H7 (cell line): ENCODE results near the gene SLC9A1. TPM values are rescaled to one million over a fixed set of nuclear protein-coding genes. Genes with fewer than 3 reads are reported as not detected.

Source experiments
- DNase-seq: peaks from one replicate; pipeline ENCODE4 v3.0.0; 2012
- H3K27me3 ChIP-seq: 2 replicates; pipeline ENCODE4 v1.6.0; 2011; ENCODE audit warnings: mild to moderate bottlenecking, low read length; ENCODE audit not compliant: control insufficient read depth, insufficient read depth
- H3K36me3 ChIP-seq: replicated peaks from 2 replicates; pipeline ENCODE4 v1.5.1; 2011; ENCODE audit warnings: low read length; ENCODE audit not compliant: control insufficient read depth, insufficient read depth
- H3K4me3 ChIP-seq: 2 replicates; pipeline ENCODE4 v1.5.1; 2011; ENCODE audit warnings: low read depth, mild to moderate bottlenecking, control low read depth, low read length, moderate library complexity; ENCODE audit not compliant: insufficient read depth
- total RNA-seq: library from RNA; depleted of rRNA; stranded (reverse); fragments of >200 nt; shearing (Covaris generic); gene quantifications from 2 replicates; pipeline ENCODE4 v1.2.3, GENCODE V29; 2014

SLC9A1 gene
- total RNA-seq, 1 experiment from 2014 or later, result 13.1 TPM

GRCh38 chr1:27111626-27112573 lies 43.0 kb downstream of the SLC9A1 start:
- Histone ChIP-seq H3K4me3 (no peak overlapping the region), H3K27me3 (no peaks in the 10 kb centered on the region), H3K36me3 (no peaks in the 10 kb centered on the region; the same call in 1 of the 2 replicates)
- DNase-seq, result no peak

- Histone ChIP-seq H3K27me3 (no peaks in the 10 kb centered on the region), H3K36me3 (no peaks in the 10 kb centered on the region; the same call in 1 of the 2 replicates), H3K4me3 (no peak overlapping the region)
- DNase-seq, result peak; percentile 90
Measured at GRCh38 chr1:27109103-27109822, 45.7 kb downstream of the SLC9A1 start.

- H3K4me3 ChIP-seq, result no peak overlapping the region
- H3K36me3 ChIP-seq, result no peaks in the 10 kb centered on the region; the same call in 1 of the 2 replicates
- no peaks in the 10 kb centered on the region for H3K27me3 ChIP-seq
- no peak for DNase-seq
Measured at GRCh38 chr1:27108588-27108987, 46.3 kb downstream of the SLC9A1 start.

DNA sequence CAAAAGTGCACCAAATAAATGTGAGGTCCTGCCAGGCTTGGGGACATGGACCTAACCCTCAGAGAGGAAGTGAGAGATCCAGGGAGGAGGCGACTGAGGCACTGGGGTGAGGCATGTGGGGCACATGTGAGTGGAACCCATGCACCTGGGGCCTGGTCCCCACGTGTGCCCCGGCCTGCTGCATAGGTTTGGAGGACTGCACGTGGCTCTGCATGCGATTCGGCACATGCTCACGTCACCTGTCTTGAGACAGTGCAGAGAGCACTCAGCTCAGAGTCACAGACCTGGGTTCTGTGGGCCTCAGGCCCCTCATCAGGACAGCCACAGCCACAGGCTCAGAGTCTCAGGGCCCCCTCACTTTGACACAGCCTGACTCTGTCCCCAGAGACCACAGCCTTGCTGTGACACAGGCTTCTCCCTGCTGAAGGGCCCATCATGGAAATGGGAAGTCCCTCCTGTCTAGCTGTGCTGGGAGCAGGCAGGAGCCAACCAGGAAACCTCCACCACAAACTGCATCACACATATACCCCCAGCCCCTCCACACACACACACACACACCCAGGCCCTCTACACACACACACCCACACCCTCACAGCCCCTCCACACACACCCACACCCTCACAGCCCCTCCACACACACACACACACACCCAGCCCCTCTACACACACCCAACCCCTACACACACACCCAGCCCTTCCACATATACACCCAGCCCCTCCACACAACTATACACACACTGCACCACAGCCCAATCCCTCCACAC lies 48.2 kb downstream of the SLC9A1 start:
- H3K36me3 ChIP-seq, result no peaks in the 10 kb centered on the region
- no peaks in the 10 kb centered on the region for H3K27me3 ChIP-seq
- no peak for DNase-seq
- H3K4me3 ChIP-seq, result no peak overlapping the region

DNA sequence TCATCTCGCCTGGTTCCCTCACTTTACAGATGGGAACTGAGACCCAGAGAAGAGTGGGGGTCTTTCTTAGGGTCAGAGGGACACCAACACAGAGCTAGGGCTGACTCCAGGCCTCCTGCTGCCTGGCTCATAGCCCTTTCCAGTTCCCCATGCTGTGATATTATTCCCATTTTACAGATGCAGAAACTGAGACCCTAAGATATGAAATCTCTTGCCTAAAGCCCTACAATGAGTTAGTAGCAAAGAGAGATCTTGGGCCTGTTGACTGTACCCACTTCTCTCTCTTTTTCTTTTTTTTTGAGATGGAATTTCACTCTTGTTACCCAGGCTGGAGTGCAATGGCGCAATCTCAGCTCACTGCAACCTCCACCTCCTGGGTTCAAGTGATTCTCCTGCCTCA lies 49.9 kb downstream of the SLC9A1 start:
- no peak overlapping the region for H3K4me3 ChIP-seq
- no peak for DNase-seq

DNA sequence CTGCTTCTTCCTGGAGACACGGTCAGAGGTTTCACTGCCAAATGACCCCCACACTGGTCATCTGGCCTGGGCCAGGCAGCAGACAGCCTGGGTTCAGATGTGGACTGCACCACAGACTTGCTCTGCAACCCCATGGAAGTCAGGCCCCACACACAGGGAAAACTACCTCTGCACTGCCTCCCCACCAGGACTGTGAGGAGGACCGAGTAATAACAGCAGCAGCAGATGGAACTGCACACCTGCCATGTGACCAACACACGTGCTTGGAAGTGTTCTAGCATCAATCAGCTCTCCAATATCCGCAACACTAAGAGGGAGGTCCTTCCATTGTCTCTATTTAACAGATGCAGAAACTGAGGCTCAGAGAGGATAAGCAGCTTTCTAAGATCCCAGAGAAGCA lies 51.4 kb downstream of the SLC9A1 start:
- H3K27me3 ChIP-seq, result no peaks in the 10 kb centered on the region
- no peaks in the 10 kb centered on the region for H3K36me3 ChIP-seq
- DNase-seq, result no peak
- no peak overlapping the region for H3K4me3 ChIP-seq

More for the DNA sequence above, 49.9 kb downstream of the SLC9A1 start:
- no peaks in the 10 kb centered on the region for H3K27me3 ChIP-seq
- H3K36me3 ChIP-seq, result no peaks in the 10 kb centered on the region

GRCh38 chr1:27102707-27103468 lies 52.0 kb downstream of the SLC9A1 start:
- Histone ChIP-seq H3K27me3 (no peaks in the 10 kb centered on the region), H3K4me3 (no peak overlapping the region), H3K36me3 (no peaks in the 10 kb centered on the region)
- peak; percentile 96 for DNase-seq

- Histone ChIP-seq H3K36me3 (no peaks in the 10 kb centered on the region), H3K4me3 (no peak overlapping the region), H3K27me3 (no peaks in the 10 kb centered on the region)
- DNase-seq, result no peak
Measured at GRCh38 chr1:27102134-27102706, 52.7 kb downstream of the SLC9A1 start.

DNA sequence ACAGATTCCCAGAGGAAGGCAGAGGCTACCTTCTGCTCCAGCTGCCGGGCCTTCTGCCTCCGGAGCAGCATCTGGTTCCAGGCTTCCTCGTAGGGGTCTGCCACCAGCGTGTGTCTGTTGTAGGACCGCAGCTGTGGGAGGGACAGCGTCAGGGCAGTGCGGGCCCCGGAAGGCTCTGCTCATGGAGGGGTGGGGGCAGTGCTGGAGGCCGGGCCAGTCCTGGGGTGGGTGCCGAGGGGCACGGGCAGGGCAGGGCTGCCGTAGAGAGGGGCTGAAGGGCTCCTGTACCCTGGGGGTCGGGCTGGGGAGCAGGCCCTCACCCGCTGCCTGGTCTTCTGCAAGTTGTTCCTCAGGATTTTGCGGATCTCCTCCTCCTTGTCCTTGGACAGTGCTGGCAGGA lies 53.2 kb downstream of the SLC9A1 start:
- H3K27me3 ChIP-seq, result no peaks in the 10 kb centered on the region
- H3K36me3 ChIP-seq, result no peaks in the 10 kb centered on the region
- H3K4me3 ChIP-seq, result no peak overlapping the region
- DNase-seq, result peak; percentile 39

- no peaks in the 10 kb centered on the region for H3K27me3 ChIP-seq
- peak; percentile 54 for DNase-seq
- H3K36me3 ChIP-seq, result no peaks in the 10 kb centered on the region
- no peak overlapping the region for H3K4me3 ChIP-seq
Measured at GRCh38 chr1:27101054-27101491, 53.9 kb downstream of the SLC9A1 start.

DNA sequence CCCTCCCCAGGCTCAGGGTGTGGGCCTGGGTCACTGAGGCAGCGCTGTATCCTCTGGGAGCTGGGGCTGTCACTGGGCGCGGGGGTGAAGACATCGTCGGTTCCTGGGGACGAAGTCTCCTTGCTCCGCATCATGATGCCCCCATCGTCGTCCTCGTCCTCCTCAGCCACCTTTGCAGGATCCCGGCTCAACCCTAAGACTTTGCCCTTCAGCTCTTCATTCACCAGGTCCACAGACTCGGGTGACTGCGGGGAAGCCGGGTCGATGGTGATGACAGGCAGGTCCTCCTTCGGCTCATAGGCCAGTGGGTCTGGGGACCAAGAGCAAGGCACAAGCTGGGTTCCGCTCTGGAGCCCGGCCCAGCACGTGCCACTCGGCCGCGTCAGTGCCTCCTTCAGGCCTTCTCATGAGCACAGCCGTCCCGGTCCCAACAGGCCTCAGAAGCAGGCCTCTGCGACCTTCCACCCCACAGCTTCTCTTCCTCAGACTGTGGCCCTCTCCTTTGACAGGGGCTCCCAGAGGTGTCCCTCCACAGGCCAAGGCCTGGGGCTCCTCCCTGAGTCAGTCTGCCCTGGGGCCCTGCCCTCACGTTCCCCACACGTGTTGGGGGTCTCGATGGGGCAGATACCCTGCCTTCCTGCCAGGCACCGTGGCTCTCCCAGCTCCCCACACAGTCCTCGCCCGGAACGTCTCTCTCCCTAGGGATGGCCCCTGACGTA lies 54.4 kb downstream of the SLC9A1 start:
- DNase-seq, result peak; percentile 71
- H3K36me3 ChIP-seq, result no peaks in the 10 kb centered on the region
- H3K27me3 ChIP-seq, result no peaks in the 10 kb centered on the region
- no peak overlapping the region for H3K4me3 ChIP-seq

GRCh38 chr1:27099587-27100334 lies 55.2 kb downstream of the SLC9A1 start:
- H3K27me3 ChIP-seq, result no peaks in the 10 kb centered on the region
- H3K36me3 ChIP-seq, result no peaks in the 10 kb centered on the region
- DNase-seq, result peak; percentile 80
- no peak overlapping the region for H3K4me3 ChIP-seq
